Panc1 (cell line): ENCODE data around the gene ARHGAP20.

Experiments used
- POLR2AphosphoS5 ChIP-seq: IDR thresholded peaks from 2 replicates; pipeline ENCODE4 v1.6.1; 2012; ENCODE audit warnings: mild to moderate bottlenecking, low read depth, low read length, moderate library complexity
- SIN3A ChIP-seq: IDR thresholded peaks from 2 replicates; pipeline ENCODE4 v1.6.1; 2012; ENCODE audit warnings: low read depth, mild to moderate bottlenecking, low read length, moderate library complexity, borderline replicate concordance; ENCODE audit not compliant: insufficient read depth
- TF ChIP-seq, protein P1 (sequence below): fragments of 450-650 bp; IDR thresholded peaks from 2 replicates; pipeline ENCODE4 v1.5.1; 2017; ENCODE audit warnings: mild to moderate bottlenecking

DNA sequence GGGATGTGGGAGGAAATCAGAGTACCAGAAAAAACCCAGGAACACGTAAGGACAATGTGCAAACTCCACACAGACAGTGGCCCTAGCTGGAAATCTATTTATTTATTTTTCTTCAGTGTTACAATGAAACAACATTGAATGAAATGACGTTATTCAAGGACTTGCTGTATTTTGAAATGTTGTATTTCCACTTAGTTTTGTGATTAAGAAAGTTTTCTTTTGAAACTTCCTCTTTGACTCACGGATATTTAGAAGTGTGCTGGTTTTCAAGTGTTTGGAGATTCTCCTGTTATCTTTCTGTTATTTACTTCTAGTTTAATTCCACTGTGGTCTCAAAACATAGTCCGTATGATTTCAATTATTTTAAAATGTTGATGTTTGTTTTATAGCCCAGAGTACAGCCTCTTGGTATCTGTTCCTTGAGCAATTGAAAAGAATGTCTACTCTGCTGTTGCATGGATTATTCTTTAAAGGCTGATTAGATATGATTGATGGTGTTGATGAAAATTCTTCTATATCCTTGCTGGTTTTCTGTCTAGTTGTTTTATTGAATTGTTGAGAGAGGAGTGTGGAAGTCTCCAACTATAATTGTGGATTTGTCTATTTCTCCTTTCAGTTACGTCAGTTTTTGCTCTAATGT, 141.0 kb downstream of the ARHGAP20 start:
- TF ChIP-seq, protein P1, sequence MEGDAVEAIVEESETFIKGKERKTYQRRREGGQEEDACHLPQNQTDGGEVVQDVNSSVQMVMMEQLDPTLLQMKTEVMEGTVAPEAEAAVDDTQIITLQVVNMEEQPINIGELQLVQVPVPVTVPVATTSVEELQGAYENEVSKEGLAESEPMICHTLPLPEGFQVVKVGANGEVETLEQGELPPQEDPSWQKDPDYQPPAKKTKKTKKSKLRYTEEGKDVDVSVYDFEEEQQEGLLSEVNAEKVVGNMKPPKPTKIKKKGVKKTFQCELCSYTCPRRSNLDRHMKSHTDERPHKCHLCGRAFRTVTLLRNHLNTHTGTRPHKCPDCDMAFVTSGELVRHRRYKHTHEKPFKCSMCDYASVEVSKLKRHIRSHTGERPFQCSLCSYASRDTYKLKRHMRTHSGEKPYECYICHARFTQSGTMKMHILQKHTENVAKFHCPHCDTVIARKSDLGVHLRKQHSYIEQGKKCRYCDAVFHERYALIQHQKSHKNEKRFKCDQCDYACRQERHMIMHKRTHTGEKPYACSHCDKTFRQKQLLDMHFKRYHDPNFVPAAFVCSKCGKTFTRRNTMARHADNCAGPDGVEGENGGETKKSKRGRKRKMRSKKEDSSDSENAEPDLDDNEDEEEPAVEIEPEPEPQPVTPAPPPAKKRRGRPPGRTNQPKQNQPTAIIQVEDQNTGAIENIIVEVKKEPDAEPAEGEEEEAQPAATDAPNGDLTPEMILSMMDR, result no peak
- no peak for TF ChIP-seq POLR2AphosphoS5
- no peak for TF ChIP-seq SIN3A
